ENCODE results near the gene TUBGCP3.
"Not testable (repeated sequence)": the region's sequence is repeated elsewhere in the genome, so short reads cannot be mapped to it uniquely, and the experiment has no call there.

TUBGCP3 gene

GRCh38 chr13:112522578-112522977 is 65.4 kb downstream of the TUBGCP3 start:
- no peak for DNase-seq

- no peak for DNase-seq
Observed at GRCh38 chr13:112521073-112521685, 66.8 kb downstream of the TUBGCP3 start.

GRCh38 chr13:112519517-112520060 is 68.4 kb downstream of the TUBGCP3 start:
- DNase-seq, result no peak

DNA sequence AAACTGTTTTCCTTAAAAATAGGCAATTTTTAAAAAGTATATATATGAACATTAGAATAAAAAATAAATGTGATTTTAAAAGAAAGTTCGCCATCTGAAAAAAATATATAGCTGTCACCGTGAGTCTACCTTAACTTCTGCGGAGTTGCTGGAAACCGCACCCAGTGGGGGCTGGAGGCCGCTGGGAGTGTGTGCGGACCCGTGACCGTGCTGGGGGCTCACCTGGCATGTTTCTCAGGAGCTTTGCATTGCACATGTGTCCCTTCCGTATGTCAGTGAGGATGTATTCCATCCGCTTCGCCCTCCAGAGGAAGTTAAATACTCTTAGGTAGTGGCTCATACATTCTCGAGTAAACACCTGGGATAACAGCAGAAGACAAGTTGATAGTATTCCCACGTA is 71.7 kb downstream of the TUBGCP3 start:
- no peak for DNase-seq

DNA sequence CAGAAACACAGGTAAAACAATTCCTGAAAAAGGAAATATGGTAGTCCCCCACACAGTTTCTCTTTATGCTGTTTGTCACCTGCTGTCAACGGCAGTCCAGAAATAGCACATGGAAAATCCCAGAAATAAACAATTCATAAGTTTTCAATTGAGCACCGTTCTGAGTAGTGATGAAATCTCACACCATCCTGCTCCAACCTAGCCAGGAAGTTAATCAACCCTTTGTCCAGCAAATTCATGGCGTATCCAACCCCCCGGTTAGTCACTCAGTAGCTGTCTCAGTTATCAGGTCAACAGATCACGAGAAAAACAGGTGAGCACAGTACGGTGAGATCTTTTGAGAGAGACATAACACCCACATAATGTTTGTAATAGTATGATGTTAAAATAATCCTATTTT is 74.2 kb downstream of the TUBGCP3 start:
- no peak for DNase-seq

GRCh38 chr13:112510987-112511685 is 76.8 kb downstream of the TUBGCP3 start:
- no peak for DNase-seq

DNA sequence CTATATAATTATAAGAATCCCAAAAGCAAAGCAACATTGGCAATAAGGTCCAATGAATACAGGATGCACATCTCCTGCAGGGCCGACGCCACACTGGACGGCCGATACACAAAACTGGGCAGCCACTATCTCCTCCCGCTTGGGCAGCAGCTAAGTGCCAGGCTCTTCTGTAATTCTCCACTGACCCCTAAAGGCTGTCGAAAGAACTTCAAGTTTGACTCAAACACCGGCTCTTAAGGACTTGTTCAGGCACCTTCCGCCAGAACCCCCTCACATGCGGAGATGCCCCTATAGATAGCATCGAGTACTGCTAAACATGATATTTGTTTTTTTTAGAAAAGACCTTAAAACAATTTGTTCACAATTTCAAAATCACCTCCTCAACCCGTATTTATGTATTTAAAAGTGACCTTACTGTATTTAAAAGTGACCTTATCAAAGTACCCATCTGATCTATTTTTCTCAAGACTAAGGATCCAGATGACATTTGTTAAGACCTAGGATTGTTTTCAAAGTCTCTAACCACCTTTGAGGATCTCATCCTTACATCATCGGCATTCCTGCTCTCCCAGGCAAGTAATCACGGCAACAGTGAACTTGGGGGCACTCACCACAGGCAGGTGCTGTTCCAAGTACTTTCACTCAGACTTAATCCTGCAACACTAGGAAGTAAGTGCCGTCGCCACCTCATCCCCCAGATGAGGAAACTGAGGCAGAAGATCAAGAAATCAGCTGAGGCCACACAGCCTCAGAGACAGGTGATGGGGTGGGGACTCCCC is 77.8 kb downstream of the TUBGCP3 start:
- DNase-seq, result no peak

- no peak for DNase-seq
Observed at GRCh38 chr13:112509190-112509589, 78.8 kb downstream of the TUBGCP3 start.

DNA sequence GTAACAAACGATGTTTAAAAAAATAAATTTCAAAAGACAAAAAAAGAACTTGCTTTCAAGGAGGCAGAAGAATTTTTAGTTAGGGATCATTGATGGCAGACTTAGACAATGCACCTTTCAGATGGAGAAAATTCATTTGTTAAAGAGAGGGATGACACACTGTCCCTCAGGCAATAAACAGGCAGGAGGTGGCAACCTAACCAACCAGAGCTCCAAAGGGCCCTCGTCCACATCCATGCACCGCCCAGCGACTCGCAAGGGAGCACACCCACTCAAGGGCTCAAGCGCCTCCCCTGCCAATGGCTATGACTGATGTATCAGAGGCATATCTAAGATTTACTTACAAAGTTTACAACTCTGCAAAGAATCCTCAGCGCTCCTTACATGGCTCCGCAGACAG is 81.9 kb downstream of the TUBGCP3 start:
- DNase-seq, result no peak

DNA sequence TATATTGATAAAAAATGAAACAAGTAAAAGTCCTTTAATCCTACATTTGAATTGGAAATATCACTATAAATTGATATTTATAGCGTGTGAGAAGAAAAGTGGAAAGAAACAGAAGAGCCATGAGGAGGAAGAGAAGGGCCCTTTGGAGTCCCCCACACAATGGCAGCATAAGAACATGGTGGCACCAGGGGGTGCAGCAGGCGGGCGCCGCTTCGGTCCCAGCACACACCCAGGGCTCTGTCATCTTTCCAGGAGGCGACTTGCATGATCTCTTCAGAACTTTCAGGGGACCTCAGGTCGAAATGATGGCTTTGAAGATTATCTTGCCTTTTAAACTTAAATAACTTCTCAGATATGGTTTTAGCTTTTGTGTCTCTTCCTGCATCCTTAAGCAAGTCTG is 91.8 kb downstream of the TUBGCP3 start:
- DNase-seq, result no peak

DNA sequence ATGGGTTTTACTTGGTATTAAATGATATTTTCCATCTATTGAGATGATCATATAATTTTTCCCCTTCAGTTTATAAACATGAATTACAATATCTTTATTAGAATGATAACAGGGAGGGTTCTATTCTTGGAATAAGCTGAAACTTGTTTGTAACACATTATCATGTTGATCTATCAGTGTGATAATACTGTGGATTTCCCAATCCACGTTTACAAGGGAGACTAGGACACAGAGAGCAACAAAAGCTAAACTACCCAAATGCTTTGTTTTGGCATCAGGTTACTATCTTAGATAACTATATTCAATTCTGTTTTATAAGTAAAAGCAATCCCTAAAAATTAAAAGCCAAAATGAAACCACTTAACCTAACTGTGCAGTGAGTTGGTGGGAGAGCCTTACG is 92.5 kb downstream of the TUBGCP3 start:
- DNase-seq, result no peak

DNA sequence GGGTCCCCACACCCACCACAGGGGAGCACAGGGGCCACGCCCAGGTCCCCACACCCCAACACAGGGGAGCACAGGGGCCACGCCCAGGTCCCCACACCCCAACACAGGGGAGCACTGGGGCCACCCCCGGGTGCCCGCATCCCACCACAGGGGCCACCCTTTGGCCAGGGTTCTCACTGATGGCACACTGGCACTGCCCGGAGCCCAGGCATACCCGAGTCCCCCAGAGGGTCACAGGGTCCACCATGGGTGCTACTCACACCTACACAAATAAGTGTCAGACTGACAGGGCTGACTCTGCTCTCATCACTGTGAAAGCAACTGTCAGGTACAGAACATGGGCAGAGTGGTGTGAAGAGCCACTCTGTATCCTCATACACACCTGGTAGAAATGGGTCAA is 98.8 kb downstream of the TUBGCP3 start:
- no peak for DNase-seq

GRCh38 chr13:112488343-112489050 is 99.5 kb downstream of the TUBGCP3 start:
- not testable (repeated sequence) for DNase-seq

- DNase-seq, result no peak
Observed at GRCh38 chr13:112487127-112487517, 100.8 kb downstream of the TUBGCP3 start.

DNA sequence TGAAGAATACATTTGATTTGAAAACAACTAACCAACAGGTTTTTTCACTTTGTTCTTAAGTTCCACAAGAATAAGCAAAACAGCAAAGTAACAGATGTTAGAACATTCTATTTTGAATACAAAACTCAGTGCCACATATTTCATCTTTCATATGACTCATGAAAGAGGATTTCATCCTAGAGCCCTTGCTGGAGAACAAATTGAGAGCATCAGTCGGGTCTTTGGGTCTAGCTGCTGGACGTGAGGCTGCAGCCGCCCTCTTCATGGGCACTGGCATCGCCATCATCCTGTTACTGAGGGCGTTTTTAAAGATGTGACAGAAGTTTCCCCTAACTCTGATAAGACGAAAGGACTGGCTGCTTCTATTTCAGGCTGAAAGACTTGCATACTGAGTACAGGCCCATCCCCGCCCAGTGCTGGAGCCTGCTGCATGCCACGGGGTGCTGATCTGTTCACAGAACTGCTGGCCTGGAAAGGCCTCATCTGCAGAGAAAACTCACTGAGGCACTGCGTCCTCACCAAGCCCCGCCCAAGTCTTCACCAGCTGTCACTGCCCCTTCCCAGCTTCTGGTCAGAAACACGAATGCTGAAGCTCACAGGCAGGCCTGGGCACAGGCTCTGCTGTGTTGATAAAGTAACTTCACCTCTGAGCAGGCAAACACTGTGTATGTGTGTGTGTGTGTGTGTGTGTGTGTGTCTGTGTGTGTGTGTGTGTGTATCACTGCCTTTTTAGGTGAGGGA is 101.4 kb downstream of the TUBGCP3 start:
- DNase-seq, result no peak

GRCh38 chr13:112485814-112486213 is 102.1 kb downstream of the TUBGCP3 start:
- not testable (repeated sequence) for DNase-seq

GRCh38 chr13:112483299-112483698 is 104.7 kb downstream of the TUBGCP3 start:
- DNase-seq, result no peak

DNA sequence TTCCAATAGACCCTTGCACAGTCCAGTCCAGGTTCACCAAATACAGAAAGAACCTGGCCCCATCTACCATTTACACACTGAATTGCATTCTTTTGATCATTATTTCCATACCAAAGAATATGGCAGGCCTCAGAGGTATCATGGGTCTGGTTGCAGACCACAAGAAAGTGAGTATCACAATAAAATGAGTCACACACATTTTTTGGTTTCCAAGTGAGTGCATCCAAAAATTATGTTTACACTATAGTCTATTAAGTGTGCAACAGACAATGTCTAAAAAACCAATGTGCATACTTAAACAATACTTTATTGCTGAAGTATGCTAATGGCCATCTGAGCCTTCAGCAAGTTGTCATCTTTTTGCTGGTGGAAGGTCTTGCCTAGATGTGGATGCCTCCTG is 106.5 kb downstream of the TUBGCP3 start:
- DNase-seq, result no peak

DNA sequence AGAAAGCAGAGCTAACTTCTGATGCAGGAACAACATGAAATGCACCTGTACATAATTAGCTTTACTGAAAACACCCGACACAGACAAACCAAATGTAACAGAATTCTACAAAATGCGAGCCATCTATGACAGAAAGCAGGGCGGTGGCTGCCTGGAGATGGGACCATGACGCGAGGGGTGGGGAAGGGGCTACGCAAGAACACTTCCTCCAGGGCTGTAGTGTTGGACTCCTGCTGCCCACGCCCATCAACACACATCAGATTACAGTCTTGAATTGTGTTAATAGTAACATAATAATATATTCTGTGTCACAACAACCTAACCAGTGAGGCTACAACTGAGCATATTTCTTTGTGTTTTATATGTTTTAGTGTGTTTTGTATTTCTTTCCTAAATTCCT is 108.6 kb downstream of the TUBGCP3 start:
- no peak for DNase-seq

DNA sequence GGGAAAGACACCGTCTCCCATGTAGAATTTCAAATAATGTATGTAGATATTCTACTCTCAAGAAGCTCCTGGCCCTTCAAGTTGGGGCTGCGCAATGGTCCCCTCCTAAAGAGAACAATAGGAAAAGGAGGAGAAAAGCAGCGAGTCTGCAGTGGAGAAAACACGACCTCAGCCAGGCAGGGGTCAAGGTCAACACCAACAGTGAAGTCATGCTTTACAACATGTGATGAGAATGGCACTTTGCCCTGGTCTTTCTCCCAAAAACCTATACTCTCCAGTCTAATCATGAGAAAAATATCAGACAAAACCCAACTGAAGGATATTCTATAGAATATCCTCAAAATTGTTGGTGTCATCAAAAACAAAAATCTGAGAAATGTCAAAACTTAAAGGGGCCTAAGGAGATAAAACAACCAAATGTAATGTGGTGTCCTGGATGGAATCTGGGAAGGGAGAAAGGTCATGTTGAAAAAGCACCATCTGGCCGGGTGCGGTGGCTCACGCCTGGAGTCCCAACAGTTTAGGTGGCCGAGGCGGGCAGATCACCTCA is 110.8 kb downstream of the TUBGCP3 start:
- DNase-seq, result no peak

GRCh38 chr13:112475889-112476288 is 112.1 kb downstream of the TUBGCP3 start:
- no peak for DNase-seq

- DNase-seq, result no peak
Observed at GRCh38 chr13:112474869-112475268, 113.1 kb downstream of the TUBGCP3 start.
